ENCODE data around the gene PDE8B.

GRCh38 chr5:77369566-77369965 is 159.1 kb downstream of the PDE8B start:
- TF ChIP-seq CTCF (conservative IDR thresholded peaks at IDR 0.05; ENCODE audit: low read depth, low read length) (no peak), EZH2 (IDR thresholded peaks at IDR 0.05; ENCODE audit: low read length, unreplicated experiment) (no peak), EZH2phosphoT487 (IDR thresholded peaks at IDR 0.05; ENCODE audit: borderline replicate concordance, low read length) (no peak)
